ENCODE results near the gene UNC45A.
A peak's percentile ranks its signal among the peaks of the same experiment; 100 is the strongest.

The UNC45A gene

GRCh38 chr15:90987561-90988141, 52.6 kb downstream of the UNC45A start:
- no peak for TF ChIP-seq CTCF (IDR thresholded peaks at IDR 0.05; ENCODE audit: control insufficient read depth, extremely low read depth, insufficient read depth)
- no peak for DNase-seq (ENCODE audit: low read depth)
- peak overlapping the region; percentile 5; the same call in 1 of the 2 replicates for H3K4me3 ChIP-seq (ENCODE audit: low read depth, low read length)

- no peak for DNase-seq (ENCODE audit: low read depth)
- TF ChIP-seq CTCF (IDR thresholded peaks at IDR 0.05; ENCODE audit: control insufficient read depth, extremely low read depth, insufficient read depth), result no peak
- H3K4me3 ChIP-seq (ENCODE audit: low read depth, low read length), result no peak overlapping the region
These were observed 53.2 kb downstream of the UNC45A start for GRCh38 chr15:90988296-90988695.

GRCh38 chr15:90989040-90989768, 54.1 kb downstream of the UNC45A start:
- no peak for DNase-seq (ENCODE audit: low read depth)
- no peak overlapping the region for H3K4me3 ChIP-seq (ENCODE audit: low read depth, low read length)
- TF ChIP-seq CTCF (IDR thresholded peaks at IDR 0.05; ENCODE audit: control insufficient read depth, extremely low read depth, insufficient read depth), result no peak

GRCh38 chr15:90990446-90990845, 55.4 kb downstream of the UNC45A start:
- no peak for DNase-seq (ENCODE audit: low read depth)
- H3K4me3 ChIP-seq (ENCODE audit: low read depth, low read length), result no peak overlapping the region
- no peak for TF ChIP-seq CTCF (IDR thresholded peaks at IDR 0.05; ENCODE audit: control insufficient read depth, extremely low read depth, insufficient read depth)

- DNase-seq (ENCODE audit: low read depth), result no peak
- H3K4me3 ChIP-seq (ENCODE audit: low read depth, low read length), result no peak overlapping the region
- TF ChIP-seq CTCF (IDR thresholded peaks at IDR 0.05; ENCODE audit: control insufficient read depth, extremely low read depth, insufficient read depth), result no peak
These were observed 56.7 kb downstream of the UNC45A start for GRCh38 chr15:90991587-90992285.

- DNase-seq (ENCODE audit: low read depth), result no peak
- peak overlapping the region; percentile 94 for H3K4me3 ChIP-seq (ENCODE audit: low read depth, low read length)
- TF ChIP-seq CTCF (IDR thresholded peaks at IDR 0.05; ENCODE audit: control insufficient read depth, extremely low read depth, insufficient read depth), result no peak
These were observed 59.0 kb downstream of the UNC45A start for GRCh38 chr15:90994059-90994416.
